Hematopoietic multipotent progenitor cell treated with erythropoietin and hydrocortisone succinate and interleukin-3 and kit ligand, for 6 days (in vitro differentiated cells): ENCODE measurements around the gene LYST.
"Not testable (repeated sequence)": the region's sequence is repeated elsewhere in the genome, so short reads cannot be mapped to it uniquely, and the experiment has no call there.

Source experiments
- DNase-seq: peaks from one replicate; pipeline ENCODE4 v3.0.0-alpha.2; 2015

The LYST gene

GRCh38 chr1:235628316-235629005 is 238.2 kb downstream of the LYST start:
- DNase-seq: no peak

DNA sequence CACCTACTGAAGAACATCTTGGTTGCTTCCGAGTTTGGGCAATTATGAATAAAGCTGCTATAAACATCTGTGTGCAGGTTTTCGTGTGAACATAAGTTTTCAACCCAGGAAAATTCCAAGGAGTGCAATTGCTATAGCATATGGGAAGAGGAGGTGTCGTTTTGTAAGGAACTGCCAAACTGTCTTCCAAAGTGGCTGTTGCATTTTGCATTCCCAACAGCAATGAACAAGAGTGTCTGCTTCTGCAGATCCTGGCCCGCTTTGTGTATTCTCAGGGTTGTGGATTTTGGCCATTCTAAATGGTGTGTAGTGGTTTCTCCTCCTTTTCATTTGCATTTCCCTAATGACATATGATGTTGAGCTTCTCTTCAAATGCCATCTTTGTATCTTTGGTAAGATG is 240.9 kb downstream of the LYST start:
- no peak for DNase-seq

DNA sequence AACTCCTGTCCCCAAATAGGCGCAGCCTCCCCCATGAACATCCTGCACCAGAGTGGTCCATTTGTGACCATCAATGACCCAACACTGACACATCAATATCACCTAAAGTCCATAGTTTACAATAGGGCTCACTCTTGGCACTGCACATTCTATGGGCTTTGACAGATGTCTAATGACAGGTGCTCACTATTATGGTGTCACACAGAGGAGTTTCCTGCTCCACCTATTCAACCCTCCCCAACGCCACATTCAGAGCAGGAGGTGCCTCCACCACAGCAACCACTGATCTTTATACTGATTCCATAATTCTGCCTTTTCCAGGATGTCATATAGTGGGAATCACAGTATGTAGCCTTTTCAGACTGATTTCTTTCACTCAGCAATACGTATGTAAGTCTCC is 241.4 kb downstream of the LYST start:
- DNase-seq: no peak

DNA sequence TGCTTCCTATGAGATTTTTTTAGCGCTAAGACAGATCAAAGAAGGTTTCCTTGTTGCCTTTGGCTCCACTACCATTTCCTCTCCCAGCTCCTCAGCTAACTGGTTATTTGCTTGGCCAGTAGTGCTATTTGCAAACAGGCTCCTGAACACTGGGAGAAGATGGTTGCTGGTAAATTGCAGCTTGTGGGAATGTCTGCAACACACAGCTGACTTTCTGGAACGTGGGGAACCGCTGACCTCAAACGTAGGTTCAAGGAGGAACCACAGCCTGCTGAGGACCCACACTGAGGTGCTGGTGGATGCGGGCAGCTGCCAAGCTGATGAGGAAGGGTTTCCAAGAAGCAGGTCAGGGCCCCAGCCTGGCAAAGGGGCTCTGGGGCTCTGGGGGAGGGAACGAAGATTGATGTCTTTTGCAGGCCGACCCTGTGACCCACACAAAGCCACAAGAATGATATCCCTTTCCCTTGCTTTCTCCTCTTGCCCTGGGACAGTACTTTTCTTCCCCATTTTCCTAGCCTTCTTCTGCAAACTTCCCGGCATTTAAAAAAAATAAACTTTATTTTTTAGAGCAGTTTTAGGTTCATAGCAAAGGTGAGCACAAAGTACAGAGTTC is 241.9 kb downstream of the LYST start:
- no peak for DNase-seq

GRCh38 chr1:235622936-235623779 is 243.5 kb downstream of the LYST start:
- DNase-seq: no peak

DNA sequence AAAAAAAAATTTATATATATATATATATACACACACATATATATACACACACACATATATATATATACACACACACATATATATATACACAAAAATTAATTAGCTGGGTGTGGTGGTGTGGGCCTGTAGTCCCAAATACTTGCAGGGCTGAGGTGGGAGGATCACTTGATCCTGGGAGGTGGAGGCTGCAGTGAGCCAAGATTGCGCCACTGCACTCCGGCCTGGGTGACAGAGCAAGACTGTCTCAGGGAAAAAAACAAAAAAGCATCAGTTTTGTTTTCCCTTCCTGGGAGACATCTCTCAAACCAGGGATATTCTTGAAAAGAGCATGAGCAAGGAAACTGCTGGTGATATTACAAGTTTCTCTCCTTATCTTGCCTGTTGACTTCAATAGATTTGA is 247.6 kb downstream of the LYST start:
- DNase-seq: not testable (repeated sequence)

- DNase-seq: no peak
Measured at GRCh38 chr1:235617808-235618207, 248.9 kb downstream of the LYST start.

GRCh38 chr1:235617140-235617539 is 249.6 kb downstream of the LYST start:
- DNase-seq: no peak

GRCh38 chr1:235614442-235614954 is 252.2 kb downstream of the LYST start:
- no peak for DNase-seq

DNA sequence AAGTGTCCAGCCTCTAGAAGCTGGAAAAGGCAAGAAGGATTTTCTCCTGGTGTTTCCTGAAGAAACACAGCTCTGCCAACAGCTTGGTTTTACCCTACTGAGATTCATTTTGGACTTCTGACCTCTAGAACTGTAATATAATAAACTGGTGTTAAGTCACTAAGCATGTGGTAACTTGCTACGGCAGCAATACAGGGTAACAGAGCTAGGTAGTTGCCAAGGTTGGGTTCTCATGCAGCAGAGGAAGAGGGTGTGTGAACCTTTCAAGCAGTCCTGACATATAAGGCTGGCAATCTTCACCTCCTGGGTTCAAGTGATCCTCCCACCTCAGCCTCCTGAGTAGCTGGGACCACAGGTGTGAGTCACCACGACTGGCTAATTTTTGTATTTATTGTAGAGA is 253.1 kb downstream of the LYST start:
- no peak for DNase-seq

DNA sequence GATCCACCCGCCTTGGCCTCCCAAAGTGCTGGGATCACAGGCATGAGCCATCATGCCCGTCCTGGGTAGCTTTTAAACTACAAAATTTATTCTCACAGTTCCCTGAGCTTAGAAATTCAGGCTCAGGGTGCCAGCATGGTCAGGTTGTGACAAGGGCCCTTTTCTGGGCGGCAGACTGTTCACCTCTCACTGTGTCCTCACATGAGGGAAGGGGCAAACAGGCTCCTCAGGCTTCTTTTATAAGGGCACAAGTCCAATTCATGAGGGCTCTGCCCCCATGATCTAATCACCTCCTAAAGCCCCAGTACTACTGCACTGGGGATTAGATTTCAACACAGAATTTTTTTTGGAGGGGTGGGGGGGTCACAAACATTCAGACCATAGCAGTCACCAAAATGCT is 253.9 kb downstream of the LYST start:
- no peak for DNase-seq
